ENCODE results near the gene DHRS4L2.
"Not testable (repeated sequence)": the region's sequence is repeated elsewhere in the genome, so short reads cannot be mapped to it uniquely, and the experiment has no call there.

DNA sequence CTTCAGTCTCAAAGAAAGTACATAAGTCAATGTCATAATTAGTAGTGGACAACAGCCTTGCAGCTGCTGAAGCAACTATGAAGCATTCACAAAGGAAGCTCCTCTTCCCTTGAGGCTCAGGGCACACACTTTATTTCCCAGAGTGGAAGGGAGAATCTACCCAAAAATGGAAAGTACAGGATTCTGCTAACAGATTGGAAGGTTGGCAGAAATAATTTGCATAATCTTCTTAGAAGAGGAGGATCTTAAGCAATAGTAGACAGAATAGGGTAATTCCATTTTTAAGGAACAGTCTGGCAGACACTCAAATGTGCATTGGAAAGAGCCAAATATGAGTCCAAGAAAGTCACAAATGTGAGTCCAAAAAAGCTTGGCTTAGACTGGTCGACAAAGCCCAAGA is 2.2 kb downstream of the DHRS4L2 start:
- TF ChIP-seq, protein P1, sequence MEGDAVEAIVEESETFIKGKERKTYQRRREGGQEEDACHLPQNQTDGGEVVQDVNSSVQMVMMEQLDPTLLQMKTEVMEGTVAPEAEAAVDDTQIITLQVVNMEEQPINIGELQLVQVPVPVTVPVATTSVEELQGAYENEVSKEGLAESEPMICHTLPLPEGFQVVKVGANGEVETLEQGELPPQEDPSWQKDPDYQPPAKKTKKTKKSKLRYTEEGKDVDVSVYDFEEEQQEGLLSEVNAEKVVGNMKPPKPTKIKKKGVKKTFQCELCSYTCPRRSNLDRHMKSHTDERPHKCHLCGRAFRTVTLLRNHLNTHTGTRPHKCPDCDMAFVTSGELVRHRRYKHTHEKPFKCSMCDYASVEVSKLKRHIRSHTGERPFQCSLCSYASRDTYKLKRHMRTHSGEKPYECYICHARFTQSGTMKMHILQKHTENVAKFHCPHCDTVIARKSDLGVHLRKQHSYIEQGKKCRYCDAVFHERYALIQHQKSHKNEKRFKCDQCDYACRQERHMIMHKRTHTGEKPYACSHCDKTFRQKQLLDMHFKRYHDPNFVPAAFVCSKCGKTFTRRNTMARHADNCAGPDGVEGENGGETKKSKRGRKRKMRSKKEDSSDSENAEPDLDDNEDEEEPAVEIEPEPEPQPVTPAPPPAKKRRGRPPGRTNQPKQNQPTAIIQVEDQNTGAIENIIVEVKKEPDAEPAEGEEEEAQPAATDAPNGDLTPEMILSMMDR (IDR thresholded peaks at IDR 0.05; ENCODE audit: insufficient read depth, low read depth, low read length): not testable (repeated sequence)
- not testable (repeated sequence) for TF ChIP-seq EZH2 (IDR thresholded peaks at IDR 0.05; ENCODE audit: insufficient read depth, low read length)
